GM19455 (cell line): ENCODE measurements around the gene PPP2R2C.

Experiments
- ATAC-seq: cut with Tn5 transposase; IDR thresholded peaks from one replicate; pipeline ENCODE4 v1.9.1; 2021; ENCODE audit not compliant: unreplicated experiment

Gene PPP2R2C

GRCh38 chr4:6367371-6367851, 105.0 kb downstream of the PPP2R2C start:
- ATAC-seq: no peak

DNA sequence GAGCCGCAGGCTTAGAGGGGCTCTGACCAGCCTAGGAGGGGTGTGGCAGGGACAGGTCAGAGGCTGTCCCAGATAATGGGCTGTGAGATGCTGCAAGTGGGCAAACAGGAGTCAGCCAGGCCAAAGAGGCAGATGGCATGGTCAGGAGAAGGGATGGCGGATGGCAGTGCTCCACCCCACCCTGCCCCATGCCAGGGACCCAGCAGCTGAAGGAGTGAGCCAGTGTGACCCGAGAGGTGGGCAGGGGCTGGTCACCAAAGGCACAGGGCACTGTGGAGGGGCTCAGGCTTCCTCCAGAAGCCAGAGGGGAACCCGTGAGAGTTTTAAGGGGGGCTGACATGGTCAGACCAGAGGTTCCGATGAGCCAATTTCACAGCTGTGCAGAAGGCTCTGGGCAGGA, 105.8 kb downstream of the PPP2R2C start:
- no peak for ATAC-seq

DNA sequence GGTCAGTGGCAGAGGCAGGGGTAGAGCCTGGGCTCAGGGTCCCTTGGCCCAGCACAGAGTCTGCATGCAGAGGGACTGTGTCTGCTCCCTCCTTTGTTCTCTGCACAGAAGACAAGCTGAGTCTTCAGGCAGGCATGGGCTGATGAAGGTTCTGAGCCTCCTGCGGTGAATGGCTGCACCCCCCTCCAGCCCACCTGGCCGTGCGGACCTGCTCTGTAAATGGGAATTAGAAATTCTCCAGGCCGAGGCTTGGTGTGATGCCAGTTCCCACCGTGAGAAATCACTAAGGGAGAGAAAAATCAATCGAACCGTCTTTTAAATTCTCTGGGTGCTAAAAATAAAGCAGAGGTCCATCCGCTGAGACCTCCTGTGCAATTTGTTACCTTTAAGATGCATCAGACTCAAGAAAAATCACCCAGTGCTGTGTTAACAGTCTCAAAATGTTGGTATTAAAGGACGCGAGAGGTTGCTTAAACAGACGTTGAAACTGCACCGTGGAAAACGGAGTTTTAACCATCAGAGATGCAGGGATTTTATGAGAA, 106.8 kb downstream of the PPP2R2C start:
- no peak for ATAC-seq

DNA sequence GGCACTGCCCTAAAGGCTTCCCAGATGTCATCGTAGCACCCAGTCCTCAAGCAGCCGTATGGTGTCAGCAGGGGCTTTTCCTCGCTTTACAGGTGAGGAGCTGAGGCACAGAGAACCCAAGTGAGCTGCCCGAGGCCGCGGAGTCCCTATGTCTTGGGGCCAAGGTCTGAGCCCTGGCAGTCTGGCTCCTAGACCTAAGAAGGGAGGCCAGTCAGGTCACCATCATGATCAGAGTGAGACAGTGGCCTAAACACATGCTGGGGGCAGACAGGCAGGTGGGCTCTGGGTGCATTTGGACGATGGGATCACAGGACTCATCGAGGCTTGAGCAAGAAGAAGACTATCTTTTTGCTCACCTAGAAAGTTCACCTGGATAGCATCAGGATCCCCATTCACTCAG, 107.8 kb downstream of the PPP2R2C start:
- no peak for ATAC-seq

GRCh38 chr4:6364146-6364545, 108.3 kb downstream of the PPP2R2C start:
- no peak for ATAC-seq

DNA sequence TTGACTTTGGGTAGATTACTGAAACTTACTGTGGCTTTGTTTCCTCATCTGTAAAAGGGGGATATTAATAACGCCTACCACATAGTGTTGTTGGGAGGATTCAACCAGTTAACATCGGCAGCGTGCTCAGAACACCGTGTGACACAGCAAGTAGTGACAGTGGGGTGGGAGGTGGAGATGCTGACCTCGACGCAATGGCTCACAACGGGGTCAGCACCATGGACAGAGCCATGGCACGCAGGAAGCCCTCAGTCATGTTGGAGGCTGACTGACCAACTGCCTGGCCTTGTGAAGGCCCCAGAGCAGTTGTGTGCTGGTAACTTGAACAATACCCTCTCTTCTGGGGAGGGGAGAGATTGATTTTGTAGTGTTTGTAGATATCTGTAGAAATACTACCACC, 109.5 kb downstream of the PPP2R2C start:
- ATAC-seq: no peak

- ATAC-seq: no peak
Observed at GRCh38 chr4:6362243-6362885, 110.0 kb downstream of the PPP2R2C start.

GRCh38 chr4:6361076-6361784, 111.2 kb downstream of the PPP2R2C start:
- ATAC-seq: no peak

DNA sequence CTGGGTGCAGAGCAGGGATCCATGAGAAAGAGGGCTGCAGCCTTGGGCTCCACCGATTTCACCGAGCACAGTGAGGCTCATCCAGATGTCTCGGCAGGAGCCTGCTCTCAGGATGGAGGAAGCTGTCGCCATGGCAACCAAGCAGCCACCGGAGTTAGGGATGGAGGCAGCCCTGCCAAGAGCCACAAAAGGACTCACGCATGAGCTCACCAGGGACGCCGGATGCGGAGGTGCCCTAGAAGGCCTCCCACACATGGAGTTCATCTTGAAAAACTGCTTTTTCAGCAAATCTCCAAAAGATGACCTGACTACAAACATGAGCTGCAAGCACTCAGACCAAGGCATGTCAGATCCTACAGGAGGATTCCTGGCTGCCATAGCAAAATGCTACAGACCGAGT, 112.0 kb downstream of the PPP2R2C start:
- ATAC-seq: no peak

- ATAC-seq: no peak
Observed at GRCh38 chr4:6359536-6360308, 112.7 kb downstream of the PPP2R2C start.

- ATAC-seq: no peak
Observed at GRCh38 chr4:6357476-6357875, 114.9 kb downstream of the PPP2R2C start.

GRCh38 chr4:6356076-6356560, 116.3 kb downstream of the PPP2R2C start:
- ATAC-seq: no peak

DNA sequence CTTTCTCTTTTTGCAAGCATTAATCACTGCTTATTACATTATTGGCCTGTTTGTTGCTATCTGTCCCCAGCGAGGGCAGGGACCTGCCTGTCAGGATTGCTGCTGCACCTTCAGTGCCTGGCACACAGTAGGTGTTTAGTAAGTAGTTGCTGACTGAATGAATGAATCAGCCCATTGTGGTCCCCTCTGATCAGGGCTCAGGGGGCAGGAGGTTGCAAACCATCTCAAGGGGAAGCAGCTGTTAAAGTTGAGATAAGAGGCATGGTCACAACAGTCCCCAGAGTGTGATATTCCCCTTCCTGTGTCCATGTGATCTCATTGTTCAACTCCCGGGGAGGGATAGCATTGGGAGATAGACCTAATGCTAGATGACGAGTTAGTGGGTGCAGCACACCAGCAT, 117.4 kb downstream of the PPP2R2C start:
- no peak for ATAC-seq

DNA sequence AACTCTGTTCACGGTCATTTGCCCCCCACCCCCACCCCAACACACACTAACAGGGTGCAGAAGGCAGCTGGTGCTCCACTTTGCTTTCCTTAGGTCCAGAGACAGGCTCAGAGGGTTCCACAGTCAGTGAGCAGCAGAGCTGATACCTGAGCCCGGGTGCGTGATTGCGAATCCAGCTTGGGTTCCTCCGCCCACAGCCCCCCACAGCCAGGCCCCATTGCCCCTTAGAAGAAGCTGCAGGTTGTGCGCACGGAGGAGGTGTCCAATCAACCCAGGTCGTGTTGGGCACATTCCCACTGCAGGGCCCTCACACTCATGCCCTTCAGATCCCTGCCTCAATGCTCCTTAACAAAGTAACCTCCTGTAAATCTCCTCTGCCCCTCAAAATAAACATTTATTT, 117.8 kb downstream of the PPP2R2C start:
- ATAC-seq: no peak

DNA sequence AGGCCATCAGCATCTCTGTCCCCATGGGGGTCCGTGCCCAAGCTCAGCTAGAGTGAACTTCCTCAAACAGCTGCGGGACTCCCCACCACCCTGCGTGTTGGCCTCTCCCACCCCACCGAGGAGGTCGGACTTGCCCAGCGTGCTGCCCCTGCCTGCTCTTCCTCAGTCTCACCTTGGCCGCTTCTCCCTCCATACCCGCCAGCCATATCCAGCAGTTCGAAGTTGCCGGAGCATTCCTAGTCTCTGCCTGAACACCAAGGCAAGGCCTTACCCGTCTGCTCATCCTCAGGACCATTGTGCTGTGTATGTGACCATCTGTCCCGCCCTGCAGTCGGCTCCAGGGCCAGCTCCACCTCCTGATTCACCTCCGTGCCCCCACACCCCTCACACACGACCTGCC, 118.3 kb downstream of the PPP2R2C start:
- ATAC-seq: no peak

DNA sequence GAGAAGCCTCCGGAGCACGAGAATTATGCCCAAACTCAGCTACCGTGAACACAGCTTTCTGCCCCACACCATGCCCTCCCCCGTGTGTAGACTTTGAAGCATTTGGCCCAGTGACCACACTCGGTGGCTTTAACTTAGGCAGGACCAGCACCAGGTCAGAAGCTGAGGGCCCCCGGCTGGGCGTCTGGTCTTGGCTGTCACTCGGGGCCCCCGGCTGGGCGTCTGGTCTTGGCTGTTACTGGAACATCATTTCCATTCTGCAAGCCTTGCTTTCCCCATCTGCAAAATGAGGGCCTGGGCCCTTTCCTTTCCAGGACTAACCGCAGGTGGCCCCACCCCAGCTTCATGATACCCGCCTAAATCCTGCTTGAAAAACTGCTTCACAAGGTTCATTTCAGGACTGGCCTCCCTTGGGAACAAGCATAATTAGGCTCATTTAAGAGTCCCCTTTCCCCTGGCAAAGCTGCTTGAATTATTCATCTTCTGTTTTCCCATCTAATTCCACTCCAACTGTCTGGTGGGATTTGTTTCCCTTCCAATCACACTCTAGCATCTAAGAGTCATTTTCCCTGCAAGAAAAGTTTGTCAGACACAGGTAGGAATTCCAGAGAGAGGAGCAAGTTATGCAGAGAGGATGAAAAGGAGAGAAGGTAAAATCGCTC, 120.3 kb downstream of the PPP2R2C start:
- ATAC-seq: no peak

GRCh38 chr4:6351246-6352000, 121.0 kb downstream of the PPP2R2C start:
- ATAC-seq: no peak

GRCh38 chr4:6350646-6351045, 121.8 kb downstream of the PPP2R2C start:
- ATAC-seq: no peak

- no peak for ATAC-seq
Observed at GRCh38 chr4:6349896-6350603, 122.4 kb downstream of the PPP2R2C start.

- ATAC-seq: no peak
Observed at GRCh38 chr4:6348408-6348807, 124.0 kb downstream of the PPP2R2C start.
